HG03571 (cell line): ENCODE results near the gene SLC34A1.

Experiments
- ATAC-seq: cut with Tn5 transposase; IDR thresholded peaks from one replicate; pipeline ENCODE4 v1.9.1; 2021; ENCODE audit not compliant: unreplicated experiment

SLC34A1 gene

GRCh38 chr5:177430140-177430951 is 46.1 kb downstream of the SLC34A1 start:
- ATAC-seq, result no peak

- no peak for ATAC-seq
Observed at GRCh38 chr5:177430972-177431316, 46.7 kb downstream of the SLC34A1 start.

GRCh38 chr5:177431317-177432142 is 47.3 kb downstream of the SLC34A1 start:
- ATAC-seq, result peak; percentile 55

DNA sequence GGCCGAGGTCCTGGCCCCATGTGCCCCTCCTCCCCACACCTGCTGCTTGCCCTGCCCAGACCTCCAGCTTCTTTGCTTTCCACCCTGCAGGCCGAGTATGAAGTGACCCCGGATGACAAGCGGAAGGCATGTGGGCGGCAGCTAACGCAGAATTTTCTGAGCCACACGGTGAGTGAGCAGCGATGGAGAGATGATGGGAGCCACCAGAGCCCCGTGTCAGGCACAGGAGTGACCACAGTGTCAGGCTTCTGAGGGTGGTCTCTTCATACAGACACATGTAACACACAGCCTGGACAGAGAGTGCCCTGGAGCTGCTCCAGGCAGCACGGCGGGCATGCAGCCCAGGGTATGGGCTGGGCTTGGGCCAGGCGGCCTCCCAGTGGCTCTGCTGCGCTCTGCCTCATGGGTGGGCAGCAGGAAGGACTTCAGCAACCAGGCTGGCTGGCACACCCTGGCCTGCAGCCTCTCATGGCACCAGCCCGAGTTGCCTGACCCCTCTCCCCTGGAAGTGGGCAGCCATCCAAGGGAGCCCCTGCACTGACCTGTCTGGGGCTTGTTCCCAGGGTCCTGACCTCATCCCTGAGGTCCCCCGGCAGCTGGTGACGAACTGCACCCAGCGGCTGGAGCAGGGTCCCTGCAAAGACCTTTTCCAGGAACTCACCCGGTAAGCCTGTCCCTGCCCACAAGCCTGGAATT is 48.1 kb downstream of the SLC34A1 start:
- ATAC-seq, result no peak

DNA sequence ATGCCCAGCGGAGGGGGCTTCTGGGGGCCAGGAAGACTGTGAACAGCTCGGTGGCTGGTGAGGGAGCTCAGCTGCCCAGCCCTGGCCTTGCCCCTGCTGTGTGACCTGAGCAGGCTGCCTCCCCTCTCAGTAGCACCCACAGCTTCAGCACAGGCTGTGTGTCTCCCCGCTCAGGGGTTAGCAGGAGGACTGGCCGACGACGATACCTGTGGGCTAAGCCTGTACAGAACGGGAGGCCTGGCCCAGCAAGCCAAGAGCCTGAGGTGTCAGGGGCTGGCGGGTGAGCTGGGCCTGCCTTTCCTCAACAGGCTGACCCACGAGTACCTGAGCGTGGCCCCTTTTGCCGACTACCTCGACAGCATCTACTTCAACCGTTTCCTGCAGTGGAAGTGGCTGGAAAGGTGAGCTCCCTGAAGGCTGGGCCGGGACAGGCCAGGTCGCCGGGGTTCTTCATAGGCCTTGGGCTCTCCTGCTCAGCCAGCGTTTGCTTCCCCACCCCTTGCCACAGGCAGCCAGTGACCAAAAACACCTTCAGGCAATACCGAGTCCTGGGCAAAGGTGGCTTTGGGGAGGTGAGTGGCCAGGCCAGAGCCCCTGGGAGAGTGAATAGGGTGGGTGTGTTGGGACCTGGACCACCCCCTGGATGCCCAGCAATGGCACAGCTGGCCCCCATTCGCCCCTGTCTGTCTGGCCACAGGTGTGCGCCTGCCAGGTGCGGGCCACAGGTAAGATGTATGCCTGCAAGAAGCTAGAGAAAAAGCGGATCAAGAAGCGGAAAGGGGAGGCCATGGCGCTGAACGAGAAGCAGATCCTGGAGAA is 48.8 kb downstream of the SLC34A1 start:
- no peak for ATAC-seq

DNA sequence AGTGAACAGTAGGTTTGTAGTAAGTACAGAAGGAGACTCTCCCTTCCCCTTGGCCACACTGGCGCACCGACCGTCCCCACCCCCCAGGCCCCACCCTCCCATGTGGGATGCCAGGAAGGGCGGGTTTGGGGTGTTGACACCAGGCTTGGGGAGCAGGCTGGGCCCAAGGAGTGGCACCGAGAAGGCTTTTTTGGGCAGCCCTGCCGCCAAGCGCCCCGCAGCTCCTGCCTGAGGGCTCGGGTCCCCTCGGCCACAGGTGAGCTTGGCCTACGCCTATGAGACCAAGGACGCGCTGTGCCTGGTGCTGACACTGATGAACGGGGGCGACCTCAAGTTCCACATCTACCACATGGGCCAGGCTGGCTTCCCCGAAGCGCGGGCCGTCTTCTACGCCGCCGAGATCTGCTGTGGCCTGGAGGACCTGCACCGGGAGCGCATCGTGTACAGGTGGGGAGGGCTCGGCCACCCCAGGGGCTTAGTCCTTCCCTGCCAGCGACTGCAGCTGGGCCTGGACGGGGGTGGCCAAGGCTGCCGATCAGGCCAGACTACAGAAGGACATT is 49.5 kb downstream of the SLC34A1 start:
- ATAC-seq, result no peak

GRCh38 chr5:177434437-177434836 is 50.2 kb downstream of the SLC34A1 start:
- ATAC-seq, result no peak

GRCh38 chr5:177434942-177435738 is 50.9 kb downstream of the SLC34A1 start:
- ATAC-seq, result no peak

DNA sequence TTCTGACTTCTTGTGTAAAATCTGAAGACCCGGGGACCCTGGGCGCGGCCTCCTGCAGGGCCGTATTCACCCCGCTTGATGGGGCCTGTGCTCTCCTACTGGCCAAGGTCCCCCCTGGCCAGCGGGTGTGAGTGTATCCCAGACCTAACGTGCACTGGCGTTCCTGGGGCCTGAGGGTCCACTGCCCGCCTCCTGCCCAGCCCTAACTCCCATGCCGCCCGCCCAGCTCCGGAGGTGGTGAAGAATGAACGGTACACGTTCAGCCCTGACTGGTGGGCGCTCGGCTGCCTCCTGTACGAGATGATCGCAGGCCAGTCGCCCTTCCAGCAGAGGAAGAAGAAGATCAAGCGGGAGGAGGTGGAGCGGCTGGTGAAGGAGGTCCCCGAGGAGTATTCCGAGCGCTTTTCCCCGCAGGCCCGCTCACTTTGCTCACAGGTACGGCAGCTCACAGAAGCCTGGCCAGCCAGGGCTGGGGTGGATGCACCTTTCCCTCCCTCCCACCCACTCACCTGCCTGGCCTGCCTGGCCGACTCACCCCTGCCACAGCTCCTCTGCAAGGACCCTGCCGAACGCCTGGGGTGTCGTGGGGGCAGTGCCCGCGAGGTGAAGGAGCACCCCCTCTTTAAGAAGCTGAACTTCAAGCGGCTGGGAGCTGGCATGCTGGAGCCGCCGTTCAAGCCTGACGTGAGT is 51.8 kb downstream of the SLC34A1 start:
- ATAC-seq, result no peak

DNA sequence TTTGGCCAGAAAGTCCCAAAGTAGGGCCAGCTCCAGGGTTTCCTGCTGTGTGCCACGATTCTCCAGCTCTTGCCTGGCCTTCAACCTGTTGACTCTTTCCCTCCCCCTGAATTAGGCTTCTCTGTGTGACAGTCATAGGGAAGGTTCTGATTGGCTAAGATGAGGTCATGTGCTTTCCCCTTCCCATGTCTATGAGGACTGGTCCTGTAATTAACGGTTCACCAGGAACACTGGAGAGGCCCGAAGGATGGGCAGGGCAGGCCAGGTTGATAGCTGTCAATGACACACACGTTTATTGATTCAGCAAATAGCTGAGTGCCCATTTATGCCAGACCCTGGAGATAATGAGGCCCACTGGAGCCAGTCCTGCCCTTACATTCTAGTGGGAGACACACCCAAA is 53.4 kb downstream of the SLC34A1 start:
- ATAC-seq, result no peak

DNA sequence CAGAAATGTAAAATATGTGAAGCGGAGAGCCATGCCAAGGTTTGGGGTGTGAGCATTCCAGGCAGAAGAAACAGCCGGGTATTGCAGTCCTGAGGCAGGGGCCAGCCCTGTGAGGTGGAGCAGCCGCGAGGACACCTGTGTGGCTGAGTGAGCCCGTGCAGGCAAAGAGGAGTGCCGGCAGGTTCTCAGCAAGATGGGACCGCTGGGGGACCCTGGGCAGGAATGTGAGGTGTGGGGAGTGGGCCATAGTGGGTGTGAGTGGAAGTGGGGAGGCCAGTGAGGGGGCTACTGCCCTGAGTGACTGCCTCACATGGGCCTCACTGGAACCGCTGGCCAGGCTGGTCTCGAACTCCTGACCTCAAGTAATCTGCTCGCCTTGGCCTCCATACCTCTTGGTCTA is 54.2 kb downstream of the SLC34A1 start:
- ATAC-seq, result no peak

DNA sequence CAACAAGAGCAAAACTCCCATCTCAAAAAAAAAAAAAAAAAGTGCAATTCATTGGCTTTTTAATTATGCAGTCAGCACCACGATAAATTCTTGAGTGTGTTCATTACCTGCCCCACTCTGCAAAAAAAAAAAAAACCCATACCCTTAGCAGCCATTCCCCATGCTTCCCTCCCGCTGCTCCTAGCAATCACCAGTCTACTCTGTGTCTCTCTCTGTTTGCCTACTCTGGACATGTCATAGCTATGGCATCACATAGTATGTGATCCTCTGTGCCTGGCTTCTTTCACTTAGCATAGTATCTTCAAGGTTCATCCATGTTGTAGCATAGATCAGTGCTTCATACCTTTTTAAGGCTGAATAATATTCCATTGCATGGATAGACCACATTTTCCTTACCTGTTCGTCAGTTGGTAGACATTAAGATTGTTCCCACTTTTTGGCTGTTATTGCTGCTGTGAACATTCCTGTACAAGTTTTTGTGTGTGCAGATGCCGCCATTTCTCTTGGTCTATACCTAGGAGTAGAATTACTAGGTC is 55.4 kb downstream of the SLC34A1 start:
- no peak for ATAC-seq

GRCh38 chr5:177440211-177440989 is 56.2 kb downstream of the SLC34A1 start:
- no peak for ATAC-seq

DNA sequence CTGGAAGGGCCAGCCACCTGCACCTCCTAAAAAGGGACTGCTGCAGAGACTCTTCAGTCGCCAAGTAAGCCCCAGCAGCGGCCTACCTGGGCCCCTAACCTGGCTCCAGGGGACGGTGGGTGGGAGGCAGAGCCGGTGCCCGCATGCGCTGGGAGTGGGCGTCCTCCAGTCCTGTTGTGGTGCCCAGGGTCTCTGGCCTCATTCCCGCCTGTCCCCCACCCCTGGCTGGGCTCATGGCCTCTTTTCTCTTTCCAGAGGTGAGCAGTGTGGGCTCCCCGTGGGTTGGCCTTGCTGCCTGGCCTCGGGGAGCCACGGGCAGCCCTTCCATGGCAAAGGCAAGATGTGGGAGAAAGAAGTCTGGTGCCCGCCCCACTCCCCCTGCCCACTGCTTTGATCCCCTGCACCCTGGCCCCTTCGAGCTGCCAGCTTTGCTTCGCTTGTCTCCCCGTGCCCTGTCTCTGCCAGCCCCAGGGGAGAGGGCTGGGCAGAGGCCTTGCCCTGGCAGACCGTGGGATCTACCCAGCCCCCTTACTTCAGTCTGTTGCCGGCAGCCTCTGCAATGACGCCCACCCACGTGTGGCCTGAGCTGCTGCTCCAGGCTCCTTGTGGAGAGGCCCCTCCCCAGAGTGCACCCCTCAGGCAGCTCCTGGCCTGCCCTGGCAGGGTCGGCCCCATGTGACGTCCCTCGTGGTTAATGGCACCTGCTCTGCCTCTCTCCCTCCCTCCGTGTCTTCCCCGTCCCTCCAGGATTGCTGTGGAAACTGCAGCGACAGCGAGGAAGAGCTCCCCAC is 57.0 kb downstream of the SLC34A1 start:
- ATAC-seq, result no peak

DNA sequence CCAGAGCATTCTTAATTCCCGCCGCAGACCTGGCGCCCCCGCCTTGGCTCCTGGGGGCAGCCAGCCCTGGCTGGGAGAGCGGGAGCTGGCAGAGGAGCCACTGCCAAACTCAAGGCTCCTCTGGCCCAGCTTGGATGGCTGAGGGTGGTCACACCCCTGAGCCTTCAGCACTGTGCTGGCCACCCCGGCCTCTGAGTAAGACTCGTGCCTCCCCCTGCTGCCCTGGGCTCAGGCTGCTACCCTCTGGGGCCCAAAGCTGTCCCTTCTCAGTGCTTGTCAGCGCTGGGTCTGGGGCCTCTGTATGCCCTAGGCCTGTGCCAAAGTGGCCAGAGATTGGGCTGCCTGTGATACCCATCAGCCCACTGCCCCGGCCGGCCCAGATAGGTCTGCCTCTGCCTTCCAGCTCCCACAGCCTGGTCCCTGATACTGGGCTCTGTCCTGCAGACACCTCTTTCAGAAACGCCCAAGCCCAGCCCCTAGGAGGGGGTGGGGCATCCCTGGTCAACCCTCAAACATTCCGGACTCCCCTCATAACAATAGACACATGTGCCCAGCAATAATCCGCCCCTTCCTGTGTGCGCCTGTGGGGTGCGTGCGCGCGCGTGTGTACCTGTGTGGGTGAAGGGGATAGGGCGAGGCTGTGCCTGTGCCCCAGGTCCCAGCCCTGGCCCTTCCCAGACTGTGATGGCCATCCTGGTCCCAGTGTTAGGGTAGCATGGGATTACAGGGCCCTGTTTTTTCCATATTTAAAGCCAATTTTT is 58.0 kb downstream of the SLC34A1 start:
- no peak for ATAC-seq

DNA sequence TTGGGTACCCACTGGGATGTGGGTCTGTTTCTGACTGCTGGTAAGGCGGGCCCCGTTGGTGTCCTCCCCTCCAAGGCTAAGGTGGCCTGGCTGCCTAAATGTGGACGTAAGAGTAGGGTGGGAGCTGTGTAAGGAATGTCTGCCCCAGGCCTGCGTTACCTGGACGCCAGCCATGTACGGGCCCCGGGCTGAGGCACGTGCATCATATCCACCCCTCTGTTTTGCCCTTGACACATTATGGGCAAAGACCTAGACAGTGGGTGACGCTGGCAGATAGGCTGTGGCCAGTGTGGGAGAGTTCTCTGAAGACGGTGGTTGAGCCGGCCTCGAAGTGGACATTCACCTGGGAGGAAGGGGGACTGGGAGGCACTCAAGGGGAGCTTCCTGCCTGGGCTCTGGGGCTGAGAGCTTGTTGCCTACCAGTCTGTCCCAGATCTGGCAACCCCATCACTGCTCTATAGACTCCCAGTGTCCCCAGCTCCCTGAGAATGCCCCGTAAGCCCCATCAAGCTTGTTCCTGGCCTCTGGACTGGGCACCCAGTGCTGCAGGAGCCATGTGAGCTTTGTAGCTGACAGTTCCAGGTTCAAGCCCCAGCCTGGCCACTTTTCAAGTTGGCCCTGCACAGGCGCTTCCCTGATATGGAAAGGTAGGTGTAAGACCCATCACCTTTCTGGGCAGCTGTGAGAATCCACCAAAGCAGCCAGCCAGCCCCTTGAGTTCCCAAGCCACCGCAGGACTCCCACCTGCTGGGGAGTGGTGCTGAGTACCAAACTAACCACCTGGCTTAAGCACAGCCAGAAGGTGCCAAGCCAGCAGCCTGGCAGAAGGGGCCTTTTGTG is 59.1 kb downstream of the SLC34A1 start:
- no peak for ATAC-seq
